Amygdala (tissue), 56 donors: ENCODE measurements around the gene SURF1.
"Not testable (repeated sequence)": the region's sequence is repeated elsewhere in the genome, so short reads cannot be mapped to it uniquely, and the experiment has no call there.

Source experiments
- DNase-seq, 56 donors: peaks; one replicate each; lab custom pipeline; 2025; lab: John Stamatoyannopoulos, UW

Gene SURF1

GRCh38 chr9:133329306-133330156 lies 26.8 kb downstream of the SURF1 start:
- peak in 5 of 56 donors; percentile 10 to 35 (median 21) for DNase-seq

DNA sequence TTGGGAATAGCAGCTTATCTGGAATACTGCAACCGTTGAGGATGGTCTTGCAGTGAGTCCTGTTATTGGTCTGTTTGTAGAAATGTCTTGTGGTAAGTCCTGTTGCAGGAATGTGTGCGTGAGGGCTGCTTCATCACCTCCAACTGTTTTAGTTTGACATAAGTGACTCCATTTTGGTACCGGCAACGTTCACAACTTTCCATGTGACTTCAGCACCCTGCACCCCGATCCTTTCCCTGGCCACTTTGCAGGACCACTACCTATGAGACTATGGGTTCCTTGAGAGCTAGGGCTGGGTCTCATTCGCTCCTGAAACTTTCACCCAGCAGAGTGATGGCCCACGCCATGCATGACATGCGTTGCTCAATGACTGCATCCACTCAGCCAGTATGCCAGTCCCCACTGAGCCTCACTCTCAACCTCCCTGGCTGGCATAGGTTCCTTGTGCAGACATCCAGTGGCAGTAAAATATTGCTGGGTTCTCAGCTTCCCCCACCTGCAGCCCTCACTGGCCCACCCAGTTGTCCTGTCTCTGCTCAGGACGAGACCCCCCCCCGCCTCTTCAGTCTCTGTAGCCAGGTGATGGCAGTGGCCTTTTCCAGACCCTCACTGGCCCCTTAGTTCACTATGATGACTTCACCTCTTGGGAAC lies 28.3 kb downstream of the SURF1 start:
- DNase-seq = no peak

GRCh38 chr9:133327021-133327420 lies 29.3 kb downstream of the SURF1 start:
- not testable (repeated sequence) for DNase-seq

GRCh38 chr9:133323991-133324703 lies 32.1 kb downstream of the SURF1 start:
- no peak for DNase-seq

DNA sequence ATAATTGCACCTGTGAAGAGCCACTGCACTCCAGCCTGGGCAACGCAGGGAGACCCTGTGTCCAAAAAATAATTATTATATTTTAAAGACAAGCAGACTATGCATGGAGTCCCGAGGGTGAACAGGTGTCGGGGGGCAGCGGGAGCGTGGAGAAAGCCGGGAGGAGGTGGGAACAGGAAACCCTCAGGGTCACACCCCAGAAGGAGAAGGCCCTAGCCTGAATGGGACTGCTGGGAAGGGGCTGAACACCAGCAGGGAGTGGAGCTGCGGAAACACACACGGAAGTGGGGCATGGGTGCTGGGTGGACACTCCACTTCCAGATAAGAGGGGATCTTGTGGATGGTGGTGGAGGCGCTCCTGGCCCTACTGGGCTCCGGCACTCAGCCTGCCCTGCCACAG lies 33.1 kb downstream of the SURF1 start:
- DNase-seq = no peak

- no peak for DNase-seq
Observed at GRCh38 chr9:133322701-133323100, 33.6 kb downstream of the SURF1 start.

DNA sequence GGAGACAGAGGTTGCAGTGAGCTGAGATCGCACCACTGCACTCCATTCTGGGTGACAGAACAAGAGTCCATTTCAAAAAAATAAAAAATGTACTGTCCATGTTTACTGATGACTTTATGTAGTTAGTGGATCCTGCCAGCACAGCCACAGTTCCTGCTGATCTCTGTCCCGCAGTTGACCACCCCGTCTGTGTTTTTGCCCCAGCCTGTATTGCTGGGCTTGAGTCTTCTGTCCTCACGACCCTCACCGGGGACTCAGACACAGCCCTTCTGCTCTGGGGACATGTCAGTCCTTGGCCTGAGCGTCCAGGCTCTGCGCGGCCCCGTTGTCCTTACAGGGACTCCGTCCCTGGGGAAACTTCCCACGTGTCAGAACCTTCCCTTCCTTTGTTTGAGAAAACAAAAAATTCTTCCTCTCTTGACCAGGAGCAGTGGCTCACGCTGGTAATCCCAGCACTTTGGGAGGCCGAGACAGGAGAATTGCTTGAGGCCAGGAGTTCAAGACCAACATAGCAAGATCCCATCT lies 34.8 kb downstream of the SURF1 start:
- no peak for DNase-seq

DNA sequence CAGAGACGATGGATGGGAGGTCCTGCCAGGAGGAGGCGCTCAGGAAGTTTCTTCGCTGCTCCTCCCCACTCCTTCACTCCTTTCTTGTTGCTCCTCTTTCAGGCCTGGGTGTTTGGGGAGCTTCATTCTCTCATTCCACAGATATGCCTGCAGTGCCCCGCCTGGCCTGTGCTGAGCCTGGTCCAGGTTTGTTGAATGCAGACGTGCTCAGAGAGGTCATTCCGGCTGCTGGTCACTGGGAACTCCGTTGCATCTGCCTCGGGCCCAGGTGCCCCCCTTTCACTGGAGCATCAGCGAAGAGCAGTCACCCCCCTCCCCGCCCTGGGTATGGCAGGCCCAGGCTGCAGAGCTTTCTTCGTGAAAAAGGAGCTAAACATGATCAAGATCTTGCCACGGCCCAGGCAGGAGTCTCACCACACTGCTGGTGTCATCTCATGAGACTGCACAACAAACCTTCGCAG lies 35.8 kb downstream of the SURF1 start:
- no peak for DNase-seq

DNA sequence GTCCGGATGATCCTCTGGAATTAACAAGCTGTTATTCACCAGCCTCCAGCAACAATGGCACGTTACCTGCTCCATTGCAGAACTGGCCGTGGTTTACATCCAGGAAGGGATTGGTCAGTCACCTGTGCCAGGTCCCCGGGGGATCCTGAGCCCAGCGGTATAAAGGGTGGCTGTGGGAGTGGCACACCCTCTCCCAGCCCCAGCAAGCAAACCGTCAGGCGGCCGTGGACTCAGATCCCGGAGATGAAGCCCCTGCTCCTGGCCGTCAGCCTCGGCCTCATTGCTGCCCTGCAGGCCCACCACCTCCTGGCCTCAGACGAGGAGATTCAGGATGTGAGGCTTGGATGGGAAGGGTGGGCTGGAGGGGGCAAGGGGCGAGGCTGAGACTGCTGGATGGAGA lies 38.7 kb downstream of the SURF1 start:
- not testable (repeated sequence) for DNase-seq

GRCh38 chr9:133315997-133316396 lies 40.3 kb downstream of the SURF1 start:
- DNase-seq = no peak

GRCh38 chr9:133309608-133310007 lies 46.7 kb downstream of the SURF1 start:
- no peak for DNase-seq

DNA sequence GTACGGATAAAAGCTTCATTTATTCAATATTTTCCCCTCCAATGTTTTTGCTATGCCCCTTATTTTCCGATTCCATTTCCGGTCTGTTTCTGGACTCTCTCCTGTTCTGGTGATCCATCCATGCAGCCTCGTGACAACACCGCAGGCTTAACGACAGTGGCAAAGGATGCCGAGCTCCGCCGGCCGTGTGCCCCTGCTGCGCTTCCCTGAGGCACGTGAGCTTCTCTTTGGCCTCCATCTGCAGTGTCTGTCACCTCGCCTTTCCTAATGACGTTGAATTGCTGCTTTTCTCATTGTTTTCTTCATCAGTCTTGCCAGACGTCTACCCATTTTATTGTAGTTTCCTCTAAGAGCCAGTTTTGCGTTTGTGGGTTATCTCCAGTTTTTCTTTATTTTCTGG lies 49.0 kb downstream of the SURF1 start:
- no peak for DNase-seq

DNA sequence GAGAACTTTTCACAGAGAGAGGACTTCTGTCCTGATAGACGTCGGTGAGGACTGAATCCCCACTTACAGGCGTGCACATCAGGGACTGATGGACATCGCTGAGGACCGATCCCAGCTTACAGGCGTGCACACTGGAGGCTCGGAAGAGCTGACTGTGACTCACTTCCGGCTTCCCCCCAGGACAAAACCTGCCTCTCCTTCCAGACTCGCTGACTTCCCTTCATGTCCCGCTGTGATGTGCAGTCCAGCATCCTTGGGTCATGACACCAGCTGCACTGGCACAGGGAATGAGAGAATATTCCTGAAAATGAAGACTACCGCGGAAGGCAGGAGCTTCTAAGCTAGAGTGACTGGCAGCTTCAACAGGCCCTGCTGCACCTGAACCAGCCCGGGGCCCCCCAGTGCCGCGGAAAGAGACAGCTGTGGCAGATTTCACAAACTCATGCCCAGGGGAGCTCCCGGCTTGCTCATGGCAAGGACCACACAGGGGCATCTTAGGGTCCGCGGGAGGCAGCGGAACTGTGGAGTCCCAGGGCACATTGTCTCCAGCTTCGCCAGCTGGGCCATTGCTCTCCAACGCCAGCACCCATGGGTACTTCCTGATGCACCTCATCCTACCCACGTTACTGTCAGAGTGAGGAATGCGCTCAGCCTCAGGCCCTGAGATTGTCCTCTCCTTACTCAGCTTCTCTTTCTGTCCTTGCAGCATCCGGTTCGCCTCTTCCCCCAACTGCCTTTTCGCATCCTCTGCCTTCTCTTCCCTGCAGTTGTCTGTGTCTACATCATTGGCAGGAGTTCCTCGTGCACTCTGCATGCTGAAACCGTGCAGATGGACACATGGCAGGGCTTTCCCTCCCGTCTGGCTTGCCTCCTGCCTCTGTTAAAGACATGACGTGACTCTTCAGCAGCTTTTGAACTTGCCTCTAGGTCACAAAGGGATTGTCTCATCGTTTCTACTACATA lies 49.8 kb downstream of the SURF1 start:
- DNase-seq = no peak

GRCh38 chr9:133305731-133306130 lies 50.6 kb downstream of the SURF1 start:
- no peak for DNase-seq

GRCh38 chr9:133304477-133305377 lies 51.6 kb downstream of the SURF1 start:
- no peak for DNase-seq

DNA sequence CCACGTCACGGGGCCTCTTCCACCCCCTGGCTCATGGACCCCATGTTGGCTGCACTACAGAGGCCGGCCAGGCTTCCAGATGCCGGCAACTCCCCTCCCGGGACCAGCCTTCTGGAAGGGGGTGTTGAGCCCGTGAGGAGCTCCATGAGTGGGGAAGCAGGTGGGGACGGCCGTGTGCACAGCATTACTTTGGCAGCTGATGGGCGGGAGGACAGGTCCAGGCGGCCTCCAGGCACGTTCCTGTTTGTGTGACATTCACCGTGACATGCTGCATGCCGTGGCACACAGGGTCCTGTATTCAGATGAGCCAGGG lies 52.2 kb downstream of the SURF1 start:
- no peak for DNase-seq

GRCh38 chr9:133303266-133304157 lies 52.8 kb downstream of the SURF1 start:
- no peak for DNase-seq
